Subcutaneous abdominal adipose tissue (tissue), 5 donors: ENCODE data around the gene RPH3AL.
"Not testable (repeated sequence)": the region's sequence is repeated elsewhere in the genome, so short reads cannot be mapped to it uniquely, and the experiment has no call there.

Experiments
- H3K27ac ChIP-seq: one replicate; pipeline ENCODE4 v1.7.0; 2013; ENCODE audit warnings: low read depth, mild to moderate bottlenecking, inconsistent platforms, low read length, moderate library complexity
- H3K27me3 ChIP-seq, 5 donors: one replicate each; pipeline ENCODE4 v1.7.0; 2013; ENCODE audit warnings: low read length in 5 of 5, inconsistent platforms in 1 of 5; ENCODE audit not compliant: control insufficient read depth in 5 of 5, insufficient read depth in 4 of 5
- H3K36me3 ChIP-seq, 5 donors: one replicate each; pipeline ENCODE4 v1.7.0; 2013; ENCODE audit warnings: low read length in 5 of 5; ENCODE audit not compliant: control insufficient read depth in 5 of 5, insufficient read depth in 5 of 5
- H3K4me1 ChIP-seq, 5 donors: one replicate each; pipeline ENCODE4 v1.7.0; 2013; ENCODE audit warnings: low read length in 5 of 5, mild to moderate bottlenecking in 3 of 5, moderate library complexity in 1 of 5; ENCODE audit not compliant: control insufficient read depth in 5 of 5, insufficient read depth in 5 of 5
- H3K4me3 ChIP-seq, 5 donors: one replicate each; pipeline ENCODE4 v1.7.0; 2013; ENCODE audit warnings: low read length in 5 of 5, low read depth in 1 of 5
- H3K9ac ChIP-seq, 5 donors: one replicate each; pipeline ENCODE4 v1.7.0; 2013; ENCODE audit warnings: low read length in 5 of 5, mild to moderate bottlenecking in 4 of 5, moderate library complexity in 3 of 5
- H3K9me3 ChIP-seq, 5 donors: one replicate each; pipeline ENCODE4 v1.7.0; 2013; ENCODE audit warnings: low read length in 5 of 5; ENCODE audit not compliant: control insufficient read depth in 5 of 5
- donor health status: healthy.
- donor health status: healthy.
- donor health status: healthy.
- donor health status: healthy.
- donor health status: healthy.

The RPH3AL gene

GRCh38 chr17:200586-200985 is 152.0 kb downstream of the RPH3AL start:
- Histone ChIP-seq H3K9me3 (no peaks in the 10 kb centered on the region), H3K27ac (peak overlapping the region; percentile 49), H3K36me3 (peaks cover 0 to 3% (median 0%) of the 10 kb centered on the region in 5 donors), H3K4me1 (peaks cover 0 to 32% (median 6%) of the 10 kb centered on the region in 5 donors), H3K4me3 (peak overlapping the region in 1 of 5 donors; percentile 10), H3K27me3 (peaks cover 16 to 32% (median 26%) of the 10 kb centered on the region in 5 donors), H3K9ac (peak overlapping the region in 1 of 5 donors; percentile 3)

GRCh38 chr17:199806-200545 is 152.6 kb downstream of the RPH3AL start:
- Histone ChIP-seq H3K9ac (peak overlapping the region in 2 of 5 donors; percentile 26 to 76), H3K27me3 (peaks cover 16 to 36% (median 26%) of the 10 kb centered on the region in 5 donors), H3K36me3 (peaks cover 0 to 3% (median 0%) of the 10 kb centered on the region in 5 donors), H3K27ac (peak overlapping the region; percentile 49), H3K4me3 (peak overlapping the region in 3 of 5 donors; percentile 47 to 55 (median 48)), H3K4me1 (peaks cover 0 to 35% (median 6%) of the 10 kb centered on the region in 5 donors), H3K9me3 (no peaks in the 10 kb centered on the region)

- H3K27me3 ChIP-seq, result peaks cover 16 to 38% (median 30%) of the 10 kb centered on the region in 5 donors
- H3K27ac ChIP-seq, result peak overlapping the region; percentile 46
- H3K9me3 ChIP-seq, result no peaks in the 10 kb centered on the region
- H3K9ac ChIP-seq, result peak overlapping the region in 3 of 5 donors; percentile 10 to 76 (median 34)
- H3K4me3 ChIP-seq, result peak overlapping the region in 3 of 5 donors; percentile 47 to 55 (median 48)
- H3K36me3 ChIP-seq, result peaks cover 0 to 3% (median 0%) of the 10 kb centered on the region in 5 donors
- H3K4me1 ChIP-seq, result peaks cover 0 to 37% (median 6%) of the 10 kb centered on the region in 5 donors
Measured at GRCh38 chr17:199191-199604, 153.4 kb downstream of the RPH3AL start.

GRCh38 chr17:198225-198624 is 154.4 kb downstream of the RPH3AL start:
- peaks cover 16 to 47% (median 30%) of the 10 kb centered on the region in 5 donors for H3K27me3 ChIP-seq
- H3K36me3 ChIP-seq, H3K9ac ChIP-seq: not testable (repeated sequence)

GRCh38 chr17:197352-197751 is 155.3 kb downstream of the RPH3AL start:
- Histone ChIP-seq H3K27ac (no peak overlapping the region), H3K9me3 (no peaks in the 10 kb centered on the region), H3K4me3 (no peak overlapping the region), H3K27me3 (peaks cover 16 to 45% (median 28%) of the 10 kb centered on the region in 5 donors), H3K36me3 (peaks cover 0 to 3% (median 0%) of the 10 kb centered on the region in 5 donors), H3K4me1 (peaks cover 0 to 37% (median 6%) of the 10 kb centered on the region in 5 donors), H3K9ac (no peak overlapping the region)

More at GRCh38 chr17:198225-198624, 154.4 kb downstream of the RPH3AL start:
- not testable (repeated sequence) for H3K27ac ChIP-seq, H3K4me3 ChIP-seq, H3K9me3 ChIP-seq
- H3K4me1 ChIP-seq, result peaks cover 0 to 37% (median 6%) of the 10 kb centered on the region in 5 donors

- Histone ChIP-seq H3K27ac (no peak overlapping the region), H3K9me3 (no peaks in the 10 kb centered on the region), H3K27me3 (peaks cover 9 to 36% (median 15%) of the 10 kb centered on the region in 5 donors), H3K4me1 (peaks cover 0 to 28% (median 6%) of the 10 kb centered on the region in 5 donors), H3K36me3 (peaks cover 0 to 3% (median 0%) of the 10 kb centered on the region in 5 donors), H3K9ac (no peak overlapping the region), H3K4me3 (no peak overlapping the region)
Measured at GRCh38 chr17:194828-195602, 157.6 kb downstream of the RPH3AL start.

- Histone ChIP-seq H3K4me3 (no peak overlapping the region), H3K9me3 (no peaks in the 10 kb centered on the region), H3K9ac (no peak overlapping the region), H3K4me1 (peaks cover 0 to 20% (median 4%) of the 10 kb centered on the region in 5 donors), H3K27me3 (peaks cover 4 to 28% (median 11%) of the 10 kb centered on the region in 5 donors), H3K27ac (no peak overlapping the region), H3K36me3 (peaks cover 0 to 3% (median 0%) of the 10 kb centered on the region in 5 donors)
Measured at GRCh38 chr17:193841-194806, 158.5 kb downstream of the RPH3AL start.

- Histone ChIP-seq H3K9me3 (no peaks in the 10 kb centered on the region), H3K27me3 (peaks cover 4 to 27% (median 11%) of the 10 kb centered on the region in 5 donors), H3K36me3 (peaks cover 0 to 3% (median 0%) of the 10 kb centered on the region in 5 donors)
Measured at GRCh38 chr17:193426-193810, 159.2 kb downstream of the RPH3AL start.

More at GRCh38 chr17:193426-193810, 159.2 kb downstream of the RPH3AL start:
- Histone ChIP-seq H3K27ac (no peak overlapping the region), H3K4me1 (peaks cover 0 to 13% (median 0%) of the 10 kb centered on the region in 5 donors), H3K9ac (peak overlapping the region in 1 of 5 donors; percentile 8), H3K4me3 (no peak overlapping the region)
